HG03432 (cell line): Measurements from ENCODE around the gene CHMP4B.
A peak's percentile ranks its signal among the peaks of the same experiment; 100 is the strongest.

ENCODE experiments used
- ATAC-seq: cut with Tn5 transposase; IDR thresholded peaks from one replicate; pipeline ENCODE4 v1.9.1; 2021; ENCODE audit warnings: mild to moderate bottlenecking, moderate library complexity; ENCODE audit not compliant: unreplicated experiment

CHMP4B gene, protein sequence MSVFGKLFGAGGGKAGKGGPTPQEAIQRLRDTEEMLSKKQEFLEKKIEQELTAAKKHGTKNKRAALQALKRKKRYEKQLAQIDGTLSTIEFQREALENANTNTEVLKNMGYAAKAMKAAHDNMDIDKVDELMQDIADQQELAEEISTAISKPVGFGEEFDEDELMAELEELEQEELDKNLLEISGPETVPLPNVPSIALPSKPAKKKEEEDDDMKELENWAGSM

DNA sequence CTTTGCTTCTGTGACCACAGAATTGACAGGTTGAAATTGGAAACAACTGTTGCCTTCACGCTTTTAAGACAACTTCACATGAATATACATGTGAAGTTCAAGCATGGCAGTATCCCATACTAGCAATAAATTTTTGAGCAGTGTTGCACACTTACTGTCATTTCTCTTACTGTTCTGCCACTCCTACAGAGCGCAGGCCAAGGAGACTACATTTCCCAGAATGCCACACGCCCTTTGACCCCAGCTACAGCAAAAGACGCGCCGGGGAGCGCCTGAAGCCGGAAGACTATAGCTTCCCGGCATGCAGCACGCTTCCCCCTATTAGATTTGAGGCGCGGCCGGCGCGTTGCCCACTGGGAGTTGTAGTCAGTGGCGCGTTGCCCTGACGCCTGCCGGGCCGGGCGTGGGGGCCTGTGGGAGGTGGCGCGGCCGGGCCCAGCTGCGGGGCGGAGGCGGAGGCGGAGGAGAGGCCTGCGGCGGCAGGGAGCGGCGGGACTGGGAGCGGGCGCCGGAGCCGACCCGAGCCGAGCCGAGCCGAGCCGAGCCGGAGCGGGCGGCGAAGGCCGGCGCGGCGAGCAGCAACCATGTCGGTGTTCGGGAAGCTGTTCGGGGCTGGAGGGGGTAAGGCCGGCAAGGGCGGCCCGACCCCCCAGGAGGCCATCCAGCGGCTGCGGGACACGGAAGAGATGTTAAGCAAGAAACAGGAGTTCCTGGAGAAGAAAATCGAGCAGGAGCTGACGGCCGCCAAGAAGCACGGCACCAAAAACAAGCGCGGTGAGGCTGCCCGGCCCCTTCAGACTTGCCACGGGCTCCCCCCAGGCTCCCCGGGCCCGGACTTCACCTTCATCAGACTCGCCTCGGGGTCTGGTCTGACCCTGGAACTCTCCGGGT lies at the start of gene CHMP4B:
CHMP4B (plus strand) TSS at position 464 of the 891 bp plus-strand sequence; CDS start at position 585, 121 bp downstream.
- peak; percentile 98 for ATAC-seq

DNA sequence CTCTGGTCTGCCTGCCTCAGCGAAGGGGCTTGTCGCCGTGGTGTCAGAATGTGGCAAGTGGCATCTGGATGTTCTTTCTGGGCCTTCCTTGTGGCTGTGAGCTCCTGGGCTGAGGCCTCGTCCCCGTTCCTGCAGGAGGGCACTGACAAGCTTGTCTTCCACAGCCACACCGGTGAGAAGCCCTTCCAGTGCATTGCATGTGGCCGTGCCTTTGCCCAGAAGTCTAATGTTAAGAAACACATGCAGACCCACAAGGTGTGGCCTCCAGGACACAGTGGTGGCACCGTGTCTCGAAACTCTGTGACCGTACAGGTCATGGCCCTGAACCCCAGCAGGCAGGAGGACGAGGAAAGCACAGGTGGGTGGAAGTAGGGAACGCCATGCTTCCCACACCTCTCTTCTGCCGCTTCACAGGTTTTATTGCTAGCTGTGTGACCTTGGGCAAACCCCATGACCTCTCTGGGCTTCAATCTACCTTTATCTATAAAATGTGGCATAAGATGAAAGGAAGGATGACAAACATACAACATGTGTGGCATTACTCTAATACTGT lies 49.4 kb upstream of the CHMP4B start:
- no peak for ATAC-seq

DNA sequence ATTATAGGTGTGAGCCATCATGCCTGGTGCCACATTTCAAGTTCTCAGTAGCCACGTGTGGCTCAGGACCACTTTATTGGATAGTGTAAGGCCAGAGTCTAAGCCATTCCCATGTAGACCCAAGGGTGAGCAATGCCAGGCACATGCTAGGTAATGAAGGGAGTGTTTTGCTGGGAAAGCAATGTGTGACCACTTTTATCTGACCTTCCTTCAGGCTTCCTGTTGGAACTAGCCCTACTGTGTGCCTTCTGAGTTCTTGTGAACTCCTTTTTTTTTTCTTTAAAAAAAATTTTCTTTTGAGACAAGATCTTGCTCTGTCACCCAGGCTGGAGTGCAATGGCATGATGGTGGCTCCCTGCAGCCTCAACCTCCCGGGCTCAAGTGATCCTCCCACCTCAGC lies 46.0 kb upstream of the CHMP4B start:
- ATAC-seq = no peak

DNA sequence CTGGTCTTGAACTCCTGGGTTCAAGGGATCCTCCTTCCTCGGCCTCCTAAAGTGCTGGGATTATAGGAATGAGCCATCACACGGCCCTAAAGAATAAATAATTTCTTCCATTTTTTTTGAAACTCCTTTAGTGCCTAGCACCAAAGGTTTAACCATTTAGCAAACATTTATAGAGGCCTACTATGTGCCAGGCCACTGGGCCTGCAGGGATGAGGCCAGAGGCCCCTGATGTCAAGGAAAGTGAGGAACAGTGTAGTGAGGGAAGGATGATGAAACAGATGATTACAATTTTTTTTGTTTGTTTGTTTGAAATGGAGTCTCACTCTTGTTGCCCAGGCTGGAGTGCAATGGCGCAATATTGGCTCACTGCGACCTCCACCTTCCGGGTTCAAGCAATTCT lies 45.6 kb upstream of the CHMP4B start:
- no peak for ATAC-seq

DNA sequence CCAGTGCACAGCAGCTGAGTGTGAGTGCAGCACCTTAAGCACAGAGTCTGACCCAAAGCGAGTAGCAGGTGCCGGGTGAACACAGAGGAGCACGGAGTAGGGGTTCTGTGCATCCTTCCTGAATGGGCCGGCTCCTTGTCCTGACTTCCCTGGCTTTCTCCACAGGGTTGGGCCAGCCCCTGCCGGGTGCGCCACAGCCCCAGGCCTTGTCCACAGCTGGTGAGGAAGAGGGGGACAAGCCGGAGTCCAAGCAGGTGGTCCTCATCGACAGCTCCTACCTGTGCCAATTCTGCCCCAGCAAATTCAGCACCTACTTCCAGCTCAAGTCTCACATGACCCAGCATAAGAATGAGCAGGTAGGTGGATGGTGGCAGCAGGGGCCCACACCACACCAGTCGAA lies 44.5 kb upstream of the CHMP4B start:
- no peak for ATAC-seq

DNA sequence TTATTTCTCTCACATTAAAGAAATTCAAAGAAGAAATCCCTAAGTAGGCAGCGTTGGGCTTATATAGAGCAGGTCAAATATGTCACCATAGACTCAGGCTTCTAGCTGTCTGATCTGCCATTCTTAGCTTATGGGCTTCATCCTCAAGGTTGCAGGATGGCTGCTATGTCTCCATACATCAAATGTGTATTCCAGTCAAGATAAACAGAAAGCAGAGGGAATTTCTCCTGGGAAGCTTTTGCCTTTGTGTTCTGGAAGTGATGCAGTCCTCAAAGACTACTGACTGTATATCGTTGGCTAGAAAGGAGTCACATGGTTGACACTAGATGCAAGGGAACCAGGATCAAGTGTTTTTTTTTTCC lies 43.4 kb upstream of the CHMP4B start:
- no peak for ATAC-seq

DNA sequence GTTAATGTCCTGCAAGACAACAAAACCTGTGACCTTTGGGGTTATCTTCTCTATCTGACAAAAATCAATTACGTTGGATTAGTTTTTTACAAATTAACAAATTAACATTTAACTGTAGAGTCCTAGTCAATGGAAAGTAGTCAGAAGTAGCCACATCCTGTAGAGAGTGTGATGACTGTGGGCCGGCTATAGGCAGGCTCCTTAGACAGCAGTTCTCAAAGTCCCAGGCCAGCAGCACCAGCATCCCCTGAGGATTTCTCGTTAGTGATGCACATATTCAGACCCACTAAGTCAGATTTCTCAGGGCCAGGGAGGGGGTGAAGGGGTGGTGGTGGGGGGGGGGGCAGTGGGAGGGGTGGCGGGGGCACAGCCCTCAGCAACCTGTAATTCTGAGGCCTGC lies 42.1 kb upstream of the CHMP4B start:
- no peak for ATAC-seq

DNA sequence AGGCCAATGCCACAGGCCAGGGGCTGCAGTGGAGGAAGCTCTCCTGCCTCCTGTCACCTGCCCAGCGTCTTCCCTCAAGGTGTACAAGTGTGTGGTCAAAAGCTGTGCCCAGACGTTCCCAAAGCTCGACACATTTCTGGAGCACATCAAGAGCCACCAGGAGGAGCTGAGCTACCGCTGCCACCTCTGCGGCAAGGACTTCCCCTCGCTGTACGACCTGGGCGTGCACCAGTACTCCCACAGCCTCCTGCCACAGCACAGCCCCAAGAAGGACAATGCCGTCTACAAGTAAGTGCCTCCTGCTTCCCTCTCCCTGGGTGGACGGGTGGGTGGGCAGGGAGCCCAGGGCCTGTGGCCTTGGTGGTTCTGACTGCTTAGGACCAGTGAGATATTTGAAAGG lies 41.1 kb upstream of the CHMP4B start:
- ATAC-seq = no peak

DNA sequence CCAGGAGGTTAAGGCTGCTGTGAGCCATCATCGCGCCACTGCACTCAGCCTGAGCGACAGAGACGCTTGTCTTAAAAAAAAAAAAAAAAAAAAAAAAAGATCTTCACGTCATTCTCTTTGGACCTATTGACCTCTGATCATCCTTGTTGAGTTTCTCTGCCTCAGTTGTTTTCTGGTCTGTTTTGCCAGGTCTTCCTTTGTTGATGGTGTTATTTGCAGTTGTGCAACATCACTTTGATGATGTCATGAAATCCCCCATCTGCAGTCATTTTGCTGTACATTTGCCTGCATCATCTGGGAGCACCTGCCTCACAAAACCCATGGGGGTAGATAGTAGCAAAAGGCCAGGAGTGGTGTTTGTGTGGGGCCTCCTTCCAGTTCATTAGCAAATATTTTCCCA lies 39.2 kb upstream of the CHMP4B start:
- no peak for ATAC-seq

DNA sequence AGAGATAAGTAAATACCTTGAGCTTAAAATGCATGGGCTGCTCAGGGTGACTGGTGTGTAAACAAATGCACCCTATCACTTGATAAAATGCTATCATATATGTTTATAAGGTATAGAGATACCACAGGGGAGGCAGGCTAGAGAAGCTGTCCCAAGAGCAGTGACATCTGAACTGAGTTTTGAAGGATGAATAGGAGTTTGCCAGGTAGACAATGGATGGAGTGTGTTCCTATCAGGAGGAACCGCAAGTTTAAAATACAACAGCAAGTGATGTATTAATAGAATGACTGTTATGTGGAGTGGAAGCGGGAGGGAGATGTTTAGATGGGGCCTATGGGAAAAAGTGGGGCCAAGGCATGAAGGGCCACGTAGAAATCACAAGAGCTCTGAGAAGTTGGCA lies 38.7 kb upstream of the CHMP4B start:
- ATAC-seq = no peak

DNA sequence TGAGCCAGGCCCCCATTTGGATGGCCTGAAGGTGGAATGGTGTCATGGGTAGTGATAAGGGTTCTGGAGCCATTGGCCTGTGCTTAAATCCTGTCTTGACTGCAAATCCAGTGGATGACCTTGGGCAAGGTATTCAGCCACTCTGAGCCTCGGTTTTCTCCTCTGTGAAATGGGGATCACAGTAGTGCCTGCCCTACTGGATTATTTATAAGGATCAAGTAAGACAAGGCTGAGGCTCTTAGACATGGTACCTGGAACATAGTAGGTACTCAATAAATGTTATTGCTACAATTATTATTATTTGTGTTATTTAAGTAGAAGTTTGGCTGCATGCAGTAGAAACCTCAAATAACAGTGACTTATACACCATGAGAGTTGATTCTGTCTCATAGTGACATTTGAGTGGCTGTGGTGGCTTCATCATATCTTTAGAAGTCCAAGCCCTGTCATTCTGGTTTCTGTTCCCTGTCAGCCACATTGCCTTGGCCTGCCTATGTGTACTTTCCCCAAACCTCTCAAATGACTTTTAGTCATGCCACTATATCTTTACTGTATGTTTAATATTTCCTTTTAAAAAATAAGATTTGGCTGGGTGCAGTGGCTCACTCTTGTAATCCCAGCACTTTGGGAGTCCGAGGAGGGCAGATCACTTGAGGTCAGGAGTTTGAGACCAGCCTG lies 37.6 kb upstream of the CHMP4B start:
- peak; percentile 62 for ATAC-seq

DNA sequence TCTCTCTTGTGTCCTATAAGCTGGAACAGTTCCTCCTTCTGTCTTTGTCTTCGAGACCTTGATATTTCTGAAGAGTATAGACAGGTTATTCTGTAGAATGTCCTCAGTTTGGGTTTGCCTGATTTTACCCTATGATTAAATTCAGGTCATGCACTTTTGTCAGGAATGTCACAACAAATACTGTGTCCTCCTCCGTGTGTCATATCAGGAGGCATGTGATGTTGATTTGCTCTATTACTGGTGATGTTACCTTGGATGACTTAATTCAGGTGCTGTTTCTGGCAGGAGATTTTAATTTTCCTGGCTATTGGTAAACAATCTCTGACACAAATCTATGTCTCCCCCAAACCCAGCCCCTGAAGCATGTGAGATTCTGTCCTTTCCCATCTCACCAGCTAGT lies 33.3 kb upstream of the CHMP4B start:
- no peak for ATAC-seq

DNA sequence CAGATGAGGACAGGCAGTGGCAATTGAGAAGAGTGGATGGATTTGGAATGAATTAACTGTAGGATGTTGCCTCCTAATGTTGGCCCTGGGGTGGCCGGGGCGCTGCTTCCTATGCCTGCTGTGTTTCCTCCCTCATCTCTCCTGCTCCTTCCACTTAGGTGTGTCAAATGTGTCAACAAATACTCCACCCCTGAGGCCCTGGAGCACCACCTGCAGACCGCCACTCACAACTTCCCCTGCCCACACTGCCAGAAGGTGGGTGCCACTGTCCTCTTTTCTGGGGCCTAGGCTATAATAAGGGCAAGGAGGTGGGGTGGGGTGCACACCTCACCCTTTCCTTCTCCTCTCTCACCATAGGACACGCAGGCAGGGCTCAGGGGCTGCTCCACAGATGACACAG lies 30.0 kb upstream of the CHMP4B start:
- no peak for ATAC-seq

DNA sequence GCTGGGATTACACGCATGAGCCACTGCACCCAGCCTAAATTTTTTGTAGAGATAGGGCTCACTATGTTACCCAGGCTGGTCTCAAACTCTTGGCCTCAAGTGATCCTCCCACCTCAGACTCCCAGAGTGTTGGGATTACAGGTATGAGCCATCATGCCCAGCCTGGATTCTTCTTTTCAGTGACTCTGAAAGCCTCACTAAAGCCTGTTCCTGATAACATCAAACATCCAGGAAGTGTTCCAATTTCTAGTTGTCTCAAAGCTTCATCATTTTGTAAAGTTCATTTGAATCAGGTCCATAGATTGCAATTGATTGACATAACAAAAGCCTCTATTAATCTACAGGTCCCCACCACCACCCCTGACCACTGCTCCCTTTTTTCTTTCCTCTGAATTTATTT lies 29.2 kb upstream of the CHMP4B start:
- ATAC-seq = no peak

DNA sequence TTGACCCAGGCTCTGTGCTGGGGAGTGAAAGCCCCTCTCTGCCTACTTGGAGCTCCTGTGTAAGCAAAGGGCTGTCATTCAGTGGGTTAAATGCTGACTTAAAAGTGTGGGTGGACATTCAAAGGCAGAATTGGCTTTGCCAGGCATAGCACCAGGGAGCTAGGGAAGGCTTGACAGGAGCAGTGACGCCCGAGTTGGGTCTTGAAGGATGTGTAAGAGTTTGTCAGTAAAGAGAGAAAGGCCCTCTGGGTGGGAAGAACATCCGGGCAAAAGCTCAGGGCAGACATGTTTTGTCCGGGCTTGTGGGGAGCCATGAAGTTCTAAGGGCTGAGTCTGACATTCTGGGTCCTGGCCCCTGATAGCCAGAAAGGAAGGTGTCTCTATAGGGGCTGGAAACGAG lies 27.9 kb upstream of the CHMP4B start:
- ATAC-seq = no peak

DNA sequence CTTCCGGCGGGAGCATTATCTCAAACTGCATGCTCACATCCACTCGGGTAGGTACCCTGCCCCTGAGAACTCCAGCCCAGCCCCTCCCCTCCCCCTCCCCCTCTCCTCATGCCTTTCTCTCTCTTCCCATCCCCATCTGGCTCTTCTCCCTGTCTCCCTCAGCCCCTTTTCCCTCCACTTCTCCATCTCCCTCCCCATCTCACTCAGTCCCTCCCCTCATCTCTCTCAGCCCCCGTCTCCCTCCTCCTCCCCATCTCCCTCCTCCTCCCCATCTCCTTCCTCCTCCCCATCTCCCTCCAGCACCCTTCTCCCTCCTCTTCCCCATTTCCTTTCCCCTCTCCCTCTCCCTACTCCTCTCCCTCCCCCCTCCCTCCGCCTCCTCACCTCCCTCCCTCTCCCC lies 27.3 kb upstream of the CHMP4B start:
- ATAC-seq = no peak

DNA sequence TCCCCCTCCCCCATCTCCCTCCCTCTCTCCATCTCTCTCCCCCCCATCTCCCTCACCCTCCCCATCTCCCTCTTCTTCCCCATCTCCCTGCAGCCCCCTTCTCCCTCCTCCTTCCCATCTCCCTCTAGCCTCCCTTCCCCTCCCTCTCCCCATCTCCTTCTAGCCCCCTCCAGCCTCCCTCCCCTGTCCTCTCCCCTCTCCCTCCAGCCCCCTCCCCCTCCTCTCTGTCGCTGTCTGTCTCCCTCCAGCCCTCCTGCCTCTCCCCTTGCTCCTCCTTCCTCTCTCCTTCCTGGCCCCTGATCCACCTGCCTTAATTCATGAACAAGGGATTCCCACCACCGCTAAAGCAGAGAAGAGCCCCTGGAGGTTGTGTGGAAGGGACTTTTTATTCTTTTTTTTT lies 26.9 kb upstream of the CHMP4B start:
- ATAC-seq = no peak

DNA sequence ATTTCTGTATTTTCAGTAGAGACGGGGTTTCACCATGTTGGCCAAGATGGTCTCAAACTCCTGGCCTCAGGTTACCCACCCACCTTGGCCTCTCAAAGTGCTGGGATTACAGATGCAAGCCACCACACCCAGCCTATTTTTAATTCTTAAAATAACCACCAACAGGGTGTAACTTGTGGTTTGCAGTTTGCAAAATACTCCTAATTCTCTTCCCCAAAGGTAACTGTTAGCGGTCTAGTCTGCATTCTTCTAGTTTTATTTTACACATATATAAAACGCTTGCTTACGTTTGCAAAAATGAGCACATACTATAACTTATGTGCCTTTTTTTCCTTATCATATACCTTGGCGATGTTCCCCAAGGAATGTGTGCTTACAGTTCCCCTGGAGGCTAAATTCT lies 25.6 kb upstream of the CHMP4B start:
- ATAC-seq = no peak

DNA sequence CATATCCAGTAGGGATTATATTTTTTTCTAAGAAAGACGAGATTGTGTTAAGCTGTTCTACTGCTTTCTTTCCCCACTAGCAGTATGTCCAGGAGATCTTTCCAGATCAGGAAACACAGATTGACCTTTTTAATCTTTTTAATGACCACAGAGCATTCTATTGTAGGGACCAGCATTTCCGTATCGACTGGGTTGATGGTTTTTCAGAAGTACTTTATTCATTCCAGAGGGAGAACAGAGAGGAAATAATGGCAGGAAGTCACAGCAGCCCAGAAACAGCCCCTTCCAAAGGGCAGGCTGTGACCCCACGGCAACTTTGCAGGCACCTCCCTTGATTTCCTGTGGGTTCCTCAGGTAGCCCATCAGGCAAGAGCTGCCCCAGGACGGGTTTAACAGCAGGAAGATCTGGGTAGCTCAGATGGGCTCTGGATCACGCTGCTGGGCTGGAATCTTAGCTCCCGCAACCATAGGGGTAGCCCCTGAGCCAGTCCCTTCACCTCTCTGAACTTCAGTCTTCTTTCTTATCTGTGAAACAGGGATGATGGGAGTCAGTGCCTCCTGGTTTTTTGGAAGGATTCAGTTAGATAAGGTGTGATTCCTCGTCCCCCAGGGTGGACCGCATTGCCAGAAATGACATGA lies 23.8 kb upstream of the CHMP4B start:
- ATAC-seq = no peak

DNA sequence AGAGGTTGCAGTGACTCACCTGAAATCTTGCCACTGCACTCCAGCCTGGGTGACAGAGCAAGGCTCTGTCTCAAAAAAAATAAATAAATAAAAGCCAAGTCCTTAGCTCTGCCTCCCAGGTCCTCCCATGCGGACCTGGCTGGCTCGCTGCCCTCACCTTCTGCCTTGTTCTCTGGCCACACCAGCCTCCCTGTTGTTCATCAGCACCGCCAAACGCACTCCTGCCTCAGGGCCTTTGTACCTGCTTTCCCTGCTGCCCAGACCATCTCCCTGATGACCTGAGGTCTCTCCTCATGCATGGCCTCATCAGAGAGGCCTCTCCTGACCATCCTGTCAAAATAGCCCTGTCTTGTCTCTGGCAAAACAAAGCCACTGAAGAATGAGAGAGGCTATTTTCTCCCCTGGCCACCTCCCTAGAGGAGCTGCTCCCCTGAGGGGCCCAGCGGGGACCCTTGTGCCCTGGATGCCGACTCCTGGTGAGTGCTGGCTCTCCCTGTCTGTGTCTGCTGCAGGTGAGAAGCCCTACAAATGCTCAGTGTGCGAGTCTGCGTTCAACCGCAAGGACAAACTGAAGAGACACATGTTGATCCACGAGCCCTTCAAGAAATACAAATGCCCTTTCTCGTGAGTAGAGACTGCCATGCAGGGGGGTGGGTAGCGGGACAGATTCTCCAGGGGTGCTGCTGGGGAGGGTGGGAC lies 22.6 kb upstream of the CHMP4B start:
- no peak for ATAC-seq
